Measurements from ENCODE around the gene NACAD. TPM values are rescaled to one million over a fixed set of nuclear protein-coding genes. Genes with fewer than 3 reads are reported as not detected.

NACAD gene
- total and polyA plus RNA-seq, 8 donors = 0.31 to 3.5 (median 1.2) TPM

- H3K27ac ChIP-seq = no peak overlapping the region
- no peaks in the 10 kb centered on the region for H3K9me3 ChIP-seq
- no peak for DNase-seq
- no peaks in the 10 kb centered on the region for H3K27me3 ChIP-seq
- no peak for FAIRE-seq
- no peaks in the 10 kb centered on the region for H3K36me3 ChIP-seq
- TF ChIP-seq CTCF (IDR thresholded peaks at IDR 0.05) = no peak
- no peaks in the 10 kb centered on the region for H3K4me1 ChIP-seq
- intact Hi-C loops (cut with DNase I) = no loop called here
- H3K4me3 ChIP-seq = no peak overlapping the region
- no peak for ATAC-seq
- 63 to 74% methylated on average over 16 of the region's 16 CpGs for WGBS, 2 donors
Observed at GRCh38 chr7:45122975-45123860, 34.4 kb upstream of the NACAD start.

GRCh38 chr7:45119550-45119949 is 30.8 kb upstream of the NACAD start:
- DNase-seq (no peak), ATAC-seq (no peak), FAIRE-seq (no peak)
- Histone ChIP-seq H3K4me1 (no peaks in the 10 kb centered on the region), H3K36me3 (no peaks in the 10 kb centered on the region), H3K4me3 (no peak overlapping the region), H3K9me3 (no peaks in the 10 kb centered on the region), H3K27me3 (no peaks in the 10 kb centered on the region), H3K27ac (no peak overlapping the region)
- intact Hi-C loops (cut with DNase I) = no loop called here
- TF ChIP-seq CTCF (IDR thresholded peaks at IDR 0.05) = no peak
- WGBS, 2 donors = 93 to 95% methylated on average over 3 of the region's 3 CpGs

GRCh38 chr7:45118889-45119331 is 30.1 kb upstream of the NACAD start:
- H3K4me3 ChIP-seq = no peak overlapping the region
- no peaks in the 10 kb centered on the region for H3K9me3 ChIP-seq
- no peak for ATAC-seq
- no peaks in the 10 kb centered on the region for H3K36me3 ChIP-seq
- H3K4me1 ChIP-seq = no peaks in the 10 kb centered on the region
- no peak overlapping the region for H3K27ac ChIP-seq
- intact Hi-C loops (cut with DNase I) = no loop called here
- no peak for DNase-seq
- no peak for TF ChIP-seq CTCF (IDR thresholded peaks at IDR 0.05)
- H3K27me3 ChIP-seq = no peaks in the 10 kb centered on the region
- WGBS, 2 donors = 90 to 94% methylated on average over 2 to 3 of the region's 3 CpGs
- FAIRE-seq = no peak

GRCh38 chr7:45118292-45118691 is 29.5 kb upstream of the NACAD start:
- no peak for TF ChIP-seq CTCF (IDR thresholded peaks at IDR 0.05)
- intact Hi-C loops (cut with DNase I) = no loop called here
- Histone ChIP-seq H3K36me3 (no peaks in the 10 kb centered on the region), H3K27ac (no peak overlapping the region), H3K9me3 (no peaks in the 10 kb centered on the region), H3K4me1 (no peaks in the 10 kb centered on the region), H3K27me3 (no peaks in the 10 kb centered on the region), H3K4me3 (no peak overlapping the region)
- no peak for ATAC-seq
- WGBS, 2 donors = 85 to 89% methylated on average over 4 of the region's 4 CpGs
- DNase-seq = no peak
- no peak for FAIRE-seq

GRCh38 chr7:45117582-45117981 is 28.8 kb upstream of the NACAD start:
- Histone ChIP-seq H3K9me3 (no peaks in the 10 kb centered on the region), H3K4me3 (no peak overlapping the region), H3K36me3 (no peaks in the 10 kb centered on the region), H3K27me3 (no peaks in the 10 kb centered on the region), H3K27ac (no peak overlapping the region), H3K4me1 (no peaks in the 10 kb centered on the region)
- no peak for FAIRE-seq
- ATAC-seq = no peak
- WGBS, 2 donors = 65 to 80% methylated on average over 4 of the region's 4 CpGs
- intact Hi-C loops (cut with DNase I) = no loop called here
- TF ChIP-seq CTCF (IDR thresholded peaks at IDR 0.05) = no peak
- DNase-seq = no peak

Data from pancreas (tissue), 10 donors.